GM23248 (cell line): ENCODE results near the gene KRTAP5-5. TPM values are rescaled to one million over a fixed set of nuclear protein-coding genes. Genes with fewer than 3 reads are reported as not detected.
"Not testable (repeated sequence)": the region's sequence is repeated elsewhere in the genome, so short reads cannot be mapped to it uniquely, and the experiment has no call there.

ENCODE experiments used
- DNase-seq: peaks from one replicate; pipeline ENCODE4 v3.0.0-alpha.2; 2015
- H2AFZ ChIP-seq: fragments of 200-600 bp; sonication (generic); 2 replicates; pipeline ENCODE4 v1.6.1; 2016; ENCODE audit warnings: antibody characterized with exemption
- H3F3A ChIP-seq: fragments of 200-600 bp; sonication (generic); 2 replicates; pipeline ENCODE4 v1.6.1; 2016; ENCODE audit warnings: mild to moderate bottlenecking, antibody characterized with exemption, mixed run types; ENCODE audit not compliant: insufficient read depth
- H3K27ac ChIP-seq: fragments of 200-600 bp; sonication (generic); 2 replicates; pipeline ENCODE4 v1.5.1; 2016; ENCODE audit warnings: mild to moderate bottlenecking
- H3K27me3 ChIP-seq: fragments of 200-600 bp; sonication (generic); replicated peaks from 2 replicates; pipeline ENCODE4 v1.6.1; 2016; ENCODE audit warnings: mild to moderate bottlenecking; ENCODE audit not compliant: insufficient read depth
- H3K36me3 ChIP-seq: fragments of 200-600 bp; sonication (generic); 2 replicates; pipeline ENCODE4 v1.6.1; 2016; ENCODE audit warnings: low read depth, mild to moderate bottlenecking
- H3K4me1 ChIP-seq: fragments of 200-600 bp; sonication (generic); 2 replicates; pipeline ENCODE4 v1.6.1; 2016; ENCODE audit warnings: mild to moderate bottlenecking; ENCODE audit not compliant: insufficient read depth
- H3K4me2 ChIP-seq: fragments of 200-600 bp; sonication (generic); one replicate; pipeline ENCODE4 v1.6.1; 2016; ENCODE audit warnings: mild to moderate bottlenecking; ENCODE audit not compliant: unreplicated experiment
- H3K4me3 ChIP-seq: fragments of 200-600 bp; sonication (generic); 2 replicates; pipeline ENCODE4 v1.5.1; 2016; ENCODE audit warnings: mild to moderate bottlenecking
- H3K79me2 ChIP-seq: fragments of 200-600 bp; sonication (generic); 2 replicates; pipeline ENCODE4 v1.6.1; 2016; ENCODE audit warnings: mild to moderate bottlenecking; ENCODE audit not compliant: insufficient read depth
- H3K9ac ChIP-seq: fragments of 200-600 bp; sonication (generic); 2 replicates; pipeline ENCODE4 v1.6.1; 2016; ENCODE audit warnings: mild to moderate bottlenecking
- H3K9me2 ChIP-seq: fragments of 200-600 bp; sonication (generic); 2 replicates; pipeline ENCODE4 v1.6.1; 2016; ENCODE audit warnings: mixed run types, mild to moderate bottlenecking, moderate library complexity; ENCODE audit not compliant: insufficient read depth
- H3K9me3 ChIP-seq: fragments of 200-600 bp; sonication (generic); one replicate; pipeline ENCODE4 v1.6.1; 2017; ENCODE audit warnings: low read depth
- H4K20me1 ChIP-seq: fragments of 200-600 bp; sonication (generic); 2 replicates; pipeline ENCODE4 v1.6.0; 2016; ENCODE audit not compliant: insufficient read depth
- EZH2 ChIP-seq: fragments of 200-600 bp; sonication (generic); IDR thresholded peaks from 2 replicates; pipeline ENCODE4 v1.6.1; 2018; ENCODE audit warnings: antibody characterized with exemption, mild to moderate bottlenecking; ENCODE audit not compliant: insufficient read depth, poor library complexity, severe bottlenecking
- EZH2phosphoT487 ChIP-seq: fragments of 200-600 bp; sonication (generic); IDR thresholded peaks from 2 replicates; pipeline ENCODE4 v1.6.1; 2018; ENCODE audit warnings: antibody characterized with exemption, moderate library complexity, mild to moderate bottlenecking, low read depth; ENCODE audit not compliant: insufficient read depth
- WGBS, 2 experiments: methylation state at CpG; one replicate each; pipeline ENCODE4 v1.1.6; 2015 to 2017; ENCODE audit warnings: low lambda C conversion rate in 2 of 2, low coverage in 1 of 2; ENCODE audit errors: missing lambda C conversion rate in 2 of 2; 5-methylcytosine and 5-hydroxymethylcytosine counted together
- in situ Hi-C: fragments of 300-500 bp; cut with MboI; formaldehyde crosslinking; loops from 2 replicates; pipeline ENCODE4 v1.15.0; 2020
- polyA plus RNA-seq: library from polyadenylated mRNA; unstranded; fragments of >200 nt; fragmentation: Nextera tagmentation; extraction: Ambion mirVana; gene quantifications from 2 replicates; pipeline ENCODE4 v1.2.1, GENCODE V29; 2016
- total RNA-seq: library from RNA; depleted of rRNA; stranded (reverse); fragments of >200 nt; shearing (Covaris generic); gene quantifications from 2 replicates; pipeline ENCODE4 v1.2.3, GENCODE V29; 2014

KRTAP5-5 gene
- total and polyA plus RNA-seq, 2 experiments from 2014 or later: not detected

GRCh38 chr11:1597331-1597993 is 32.1 kb upstream of the KRTAP5-5 start:
- no peaks in the 10 kb centered on the region for H3K36me3 ChIP-seq
- no peak for TF ChIP-seq EZH2phosphoT487
- TF ChIP-seq EZH2: no peak
- H3K9me2 ChIP-seq: no peaks in the 10 kb centered on the region
- H3K27me3 ChIP-seq: peaks cover 75% of the 10 kb centered on the region
- H3K9ac ChIP-seq: no peak overlapping the region
- no peaks in the 10 kb centered on the region for H4K20me1 ChIP-seq
- no peak for DNase-seq
- H3K79me2 ChIP-seq: no peaks in the 10 kb centered on the region
- in situ Hi-C loops: no loop called here
- H3K4me1 ChIP-seq: no peaks in the 10 kb centered on the region
- H3K9me3 ChIP-seq: no peaks in the 10 kb centered on the region
- no peak overlapping the region for H3K4me3 ChIP-seq
- H3F3A ChIP-seq: no peaks in the 10 kb centered on the region
- no peak overlapping the region for H3K4me2 ChIP-seq
- WGBS, 2 experiments: 34 to 43% methylated on average over 10 of the region's 10 CpGs
- H3K27ac ChIP-seq: no peak overlapping the region
- H2AFZ ChIP-seq: no peak overlapping the region

DNA sequence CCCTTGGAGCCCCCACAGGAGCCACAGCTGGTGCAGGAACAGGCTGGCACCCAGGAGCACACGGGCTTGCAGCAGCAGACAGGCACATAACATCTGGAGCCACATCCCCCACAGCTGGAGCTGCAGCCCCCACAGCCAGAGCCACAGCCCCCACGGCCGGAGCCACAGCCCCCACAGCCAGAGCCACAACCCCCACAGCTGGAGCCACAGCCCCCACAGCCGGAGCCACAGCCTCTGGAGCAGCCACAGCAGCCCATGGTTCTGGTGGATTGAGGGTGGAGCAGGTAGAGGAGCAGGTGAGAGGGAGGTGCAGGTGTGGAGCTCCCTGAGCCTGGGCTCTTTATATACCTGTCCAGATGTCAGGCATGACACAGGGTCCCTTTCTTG is 31.6 kb upstream of the KRTAP5-5 start, which contains the start of gene KRTAP5-2:
TSS of gene KRTAP5-2 (minus strand) at position 301 of the 387 bp plus-strand sequence. CDS start at position 257, 44 bp downstream.
- in situ Hi-C loops: no loop called here

GRCh38 chr11:1598406-1598805 is 31.2 kb upstream of the KRTAP5-5 start:
- H3K9me2 ChIP-seq, H3K4me1 ChIP-seq, H3K9ac ChIP-seq, H3K27ac ChIP-seq, H3K9me3 ChIP-seq, H3K4me3 ChIP-seq, H3K4me2 ChIP-seq, in situ Hi-C loops, DNase-seq, H4K20me1 ChIP-seq, H3F3A ChIP-seq, H3K36me3 ChIP-seq, H2AFZ ChIP-seq, H3K79me2 ChIP-seq: not testable (repeated sequence)
- 45 to 47% methylated on average over 3 of the region's 3 CpGs for WGBS, 2 experiments
- peaks cover 68% of the 10 kb centered on the region for H3K27me3 ChIP-seq

More for the DNA sequence above, 31.6 kb upstream of the KRTAP5-5 start, which contains the start of gene KRTAP5-2:
- Histone ChIP-seq H3F3A (no peaks in the 10 kb centered on the region), H2AFZ (no peak within 1 kb of the TSS), H4K20me1 (no peaks in the 10 kb centered on the region), H3K4me2 (no peak within 1 kb of the TSS), H3K9me3 (no peaks in the 10 kb centered on the region), H3K4me3 (no peak within 1 kb of the TSS), H3K36me3 (no peaks in the 10 kb centered on the region), H3K9me2 (no peaks in the 10 kb centered on the region), H3K27me3 (peaks cover 70% of the 10 kb centered on the region), H3K27ac (no peak within 1 kb of the TSS), H3K9ac (no peak within 1 kb of the TSS), H3K4me1 (no peaks in the 10 kb centered on the region), H3K79me2 (no peaks in the 10 kb centered on the region)
- no peak for DNase-seq
- WGBS, 2 experiments: 6 to 11% methylated on average over 3 of the region's 4 CpGs
- TF ChIP-seq EZH2phosphoT487 (no peak), EZH2 (no peak)

DNA sequence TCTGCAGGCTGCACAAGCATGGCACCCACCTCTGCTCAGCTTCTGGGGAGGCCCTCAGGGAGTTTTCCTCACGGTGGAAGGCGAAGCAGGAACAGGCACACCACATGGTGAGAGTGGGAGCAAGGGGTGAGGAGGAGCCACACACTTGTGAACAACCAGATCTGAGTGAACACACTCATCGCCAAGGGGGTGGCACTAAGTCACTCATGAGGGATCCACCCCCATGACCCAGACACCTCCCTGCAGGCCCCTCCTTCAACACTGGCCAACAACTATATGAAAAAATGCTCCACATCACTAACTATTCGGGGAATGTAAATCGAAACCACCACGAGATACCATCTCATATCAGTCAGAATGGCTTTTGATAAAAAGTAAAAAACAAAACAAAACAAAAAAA is 30.8 kb upstream of the KRTAP5-5 start:
- TF ChIP-seq EZH2phosphoT487 (no peak), EZH2 (no peak)
- in situ Hi-C loops: no loop called here
- Histone ChIP-seq H4K20me1 (no peaks in the 10 kb centered on the region), H3K9me2 (no peaks in the 10 kb centered on the region), H3K79me2 (no peaks in the 10 kb centered on the region), H3K36me3 (no peaks in the 10 kb centered on the region), H2AFZ (no peak overlapping the region), H3K27ac (no peak overlapping the region), H3K9ac (no peak overlapping the region), H3F3A (no peaks in the 10 kb centered on the region), H3K4me1 (no peaks in the 10 kb centered on the region), H3K27me3 (peaks cover 64% of the 10 kb centered on the region), H3K4me3 (no peak overlapping the region), H3K9me3 (no peaks in the 10 kb centered on the region), H3K4me2 (no peak overlapping the region)
- WGBS, 2 experiments: 45 to 47% methylated on average over 6 of the region's 6 CpGs
- no peak for DNase-seq

- peaks cover 51% of the 10 kb centered on the region for H3K27me3 ChIP-seq
- in situ Hi-C loops: no loop called here
- TF ChIP-seq EZH2phosphoT487: no peak
- no peak for TF ChIP-seq EZH2
Measured at GRCh38 chr11:1600626-1601025, 28.9 kb upstream of the KRTAP5-5 start.

GRCh38 chr11:1601663-1602062 is 27.9 kb upstream of the KRTAP5-5 start:
- H3K79me2 ChIP-seq, H4K20me1 ChIP-seq, H3K4me2 ChIP-seq, H3K4me1 ChIP-seq, H3K9me2 ChIP-seq, H2AFZ ChIP-seq, DNase-seq, H3K4me3 ChIP-seq, H3K9me3 ChIP-seq, H3F3A ChIP-seq, in situ Hi-C loops, H3K27ac ChIP-seq, H3K36me3 ChIP-seq, H3K9ac ChIP-seq: not testable (repeated sequence)
- WGBS, 2 experiments: 16 to 25% methylated on average over 3 of the region's 3 CpGs
- peaks cover 52% of the 10 kb centered on the region for H3K27me3 ChIP-seq

More at GRCh38 chr11:1600626-1601025, 28.9 kb upstream of the KRTAP5-5 start:
- H2AFZ ChIP-seq: no peak overlapping the region
- no peaks in the 10 kb centered on the region for H4K20me1 ChIP-seq
- H3K4me2 ChIP-seq: no peak overlapping the region
- no peaks in the 10 kb centered on the region for H3K9me3 ChIP-seq
- no peaks in the 10 kb centered on the region for H3K36me3 ChIP-seq
- no peak overlapping the region for H3K27ac ChIP-seq
- H3K79me2 ChIP-seq: no peaks in the 10 kb centered on the region
- H3K9ac ChIP-seq: no peak overlapping the region
- 41 to 43% methylated on average over 5 of the region's 5 CpGs for WGBS, 2 experiments
- H3F3A ChIP-seq: no peaks in the 10 kb centered on the region
- H3K4me1 ChIP-seq: no peaks in the 10 kb centered on the region
- no peak overlapping the region for H3K4me3 ChIP-seq
- H3K9me2 ChIP-seq: no peaks in the 10 kb centered on the region
- no peak for DNase-seq
